GM13977 (cell line): ENCODE data around the gene GADD45A.

Experiments used
- DNase-seq: peaks from one replicate; pipeline ENCODE4 v3.0.0; 2012; ENCODE audit warnings: low spot score
- CTCF ChIP-seq: IDR thresholded peaks from 2 replicates; pipeline ENCODE4 v1.5.1; 2012; ENCODE audit warnings: mild to moderate bottlenecking, control low read depth; ENCODE audit not compliant: insufficient read depth; ENCODE audit errors: extremely low read depth, missing control alignments
- in situ Hi-C: fragments of 300-500 bp; cut with MboI; formaldehyde crosslinking; loops from one replicate; pipeline ENCODE4 v1.12.0; 2022; ENCODE audit warnings: low sequenced_read_pairs, low pct_unique_long_range_greater_than_20kb, mixed read lengths, inconsistent platforms; ENCODE audit not compliant: unreplicated experiment

The GADD45A gene

GRCh38 chr1:67690411-67690810 is 5.4 kb downstream of the GADD45A start:
- no peak for DNase-seq
- in situ Hi-C loops: no loop called here
- TF ChIP-seq CTCF: no peak

GRCh38 chr1:67691712-67692111 is 6.7 kb downstream of the GADD45A start:
- in situ Hi-C loops: no loop called here
- no peak for TF ChIP-seq CTCF

GRCh38 chr1:67695963-67696362 is 11.0 kb downstream of the GADD45A start:
- no peak for DNase-seq
- in situ Hi-C loops: no loop called here

More at GRCh38 chr1:67691712-67692111, 6.7 kb downstream of the GADD45A start:
- no peak for DNase-seq

GRCh38 chr1:67696708-67697107 is 11.7 kb downstream of the GADD45A start:
- no peak for DNase-seq
- TF ChIP-seq CTCF: no peak
- in situ Hi-C loops: no loop called here

More at GRCh38 chr1:67695963-67696362, 11.0 kb downstream of the GADD45A start:
- TF ChIP-seq CTCF: no peak

GRCh38 chr1:67700220-67700619 is 15.2 kb downstream of the GADD45A start:
- TF ChIP-seq CTCF: no peak
- DNase-seq: no peak
- in situ Hi-C loops: no loop called here

- in situ Hi-C loops: no loop called here
- TF ChIP-seq CTCF: peak; percentile 9
- DNase-seq: no peak
Observed at GRCh38 chr1:67700692-67701410, 15.8 kb downstream of the GADD45A start.
